A549 treated with CpdA at 1 μM for 4 hours (cell line): Measurements from ENCODE around the gene MYNN. TPM values are rescaled to one million over a fixed set of nuclear protein-coding genes. Genes with fewer than 3 reads are reported as not detected.

ENCODE experiments used
- total RNA-seq: library from RNA; stranded (reverse); fragments of 200-300 nt; extraction: Qiagen RNA extraction; gene quantifications from 5 replicates; pipeline ENCODE4 v1.2.3, GENCODE V29; 2022; ENCODE audit warnings: low read depth

The MYNN gene
- 8.7 to 11.4 TPM (median 9.6 TPM) in 5 replicates for total RNA-seq

GRCh38 chr3:169772897-169773816 lies at the start of gene MYNN:
MYNN (plus strand) TSS chr3:169773396; CDS start chr3:169774296, 900 bp downstream.

GRCh38 chr3:169764882-169765612 lies 8.1 kb upstream of the MYNN start, which contains the start of gene TERC:
TERC (minus strand) TSS chr3:169765060.

GRCh38 chr3:169769287-169770181 lies 3.7 kb upstream of the MYNN start, which contains the start of gene ACTRT3:
ACTRT3 (minus strand) TSS chr3:169769561; CDS start chr3:169769520, 41 bp downstream.

GRCh38 chr3:169812332-169813235 lies 39.4 kb downstream of the MYNN start, which contains the start of the genes LRRC34 and LRRIQ4:
LRRC34 (minus strand) TSS chr3:169812904; CDS start chr3:169812548, 356 bp downstream.
LRRIQ4 (plus strand) TSS chr3:169812870; CDS start chr3:169821922, 9,052 bp downstream.

Other genes starting within 250 kb of the MYNN start
- 0.01 to 0.05 TPM in 2 of 5 replicates, not detected in the others for gene MECOM, start 109.7 kb upstream of the MYNN start, total RNA-seq
- gene TERC, start 8.3 kb upstream of the MYNN start, total RNA-seq, result 0.16 TPM in 1 of 5 replicates, not detected in the others
- gene ACTRT3, start 3.8 kb upstream of the MYNN start, total RNA-seq, result 2.6 to 3.1 TPM (median 2.8 TPM) in 5 replicates
- gene LRRIQ4, start 39.5 kb downstream of the MYNN start, total RNA-seq, result not detected in 5 replicates
- gene LRRC34, start 39.5 kb downstream of the MYNN start, total RNA-seq, result not detected in 5 replicates
- gene LRRC31, start 96.5 kb downstream of the MYNN start, total RNA-seq, result 0.02 TPM in 1 of 5 replicates, not detected in the others
- gene SAMD7, start 138.2 kb downstream of the MYNN start, total RNA-seq, result not detected in 5 replicates
- 80.2 to 158 TPM (median 94.6 TPM) in 5 replicates for gene SEC62, start 193.4 kb downstream of the MYNN start, total RNA-seq